H9 (cell line): Measurements from ENCODE around the gene IQCN. TPM values are rescaled to one million over a fixed set of nuclear protein-coding genes. Genes with fewer than 3 reads are reported as not detected.
A peak's percentile ranks its signal among the peaks of the same experiment; 100 is the strongest.

ENCODE experiments used
- DNase-seq: peaks from one replicate; pipeline ENCODE4 v3.0.0-alpha.2; 2017
- H2AFZ ChIP-seq: one replicate; pipeline ENCODE4 v1.6.1; 2013; ENCODE audit warnings: mild to moderate bottlenecking, low read length, control low read depth, moderate library complexity
- H2AK5ac ChIP-seq: 2 replicates; pipeline ENCODE4 v1.6.1; 2013; ENCODE audit warnings: low read length, control low read depth, mixed read lengths; ENCODE audit not compliant: insufficient read length
- H2BK120ac ChIP-seq: one replicate; pipeline ENCODE4 v1.6.1; 2013; ENCODE audit warnings: low read depth, mild to moderate bottlenecking, low read length, control low read depth, inconsistent platforms; ENCODE audit not compliant: poor library complexity, severe bottlenecking
- H2BK12ac ChIP-seq: 2 replicates; pipeline ENCODE4 v1.6.1; 2013; ENCODE audit warnings: low read length, control low read depth, mixed read lengths, low read depth; ENCODE audit not compliant: insufficient read length
- H2BK15ac ChIP-seq: 2 replicates; pipeline ENCODE4 v1.6.1; 2013; ENCODE audit warnings: low read depth, low read length, control low read depth
- H2BK20ac ChIP-seq: one replicate; pipeline ENCODE4 v1.6.1; 2013; ENCODE audit warnings: low read depth, mild to moderate bottlenecking, low read length, control low read depth, inconsistent platforms; ENCODE audit not compliant: poor library complexity, severe bottlenecking
- H2BK5ac ChIP-seq: 2 replicates; pipeline ENCODE4 v1.6.1; 2013; ENCODE audit warnings: low read length, control low read depth, mixed read lengths; ENCODE audit not compliant: insufficient read length
- H3K14ac ChIP-seq: 2 replicates; pipeline ENCODE4 v1.6.1; 2013; ENCODE audit warnings: low read length, control low read depth; ENCODE audit not compliant: insufficient read depth
- H3K18ac ChIP-seq: 2 replicates; pipeline ENCODE4 v1.6.1; 2013; ENCODE audit warnings: low read depth, mild to moderate bottlenecking, mixed read lengths, low read length, control low read depth; ENCODE audit not compliant: insufficient read length
- H3K23ac ChIP-seq: 2 replicates; pipeline ENCODE4 v1.6.1; 2013; ENCODE audit warnings: low read length, control low read depth, mixed read lengths, low read depth; ENCODE audit not compliant: insufficient read length
- H3K23me2 ChIP-seq: 2 replicates; pipeline ENCODE4 v1.6.1; 2013; ENCODE audit warnings: low read depth, mild to moderate bottlenecking, mixed read lengths, low read length, control low read depth; ENCODE audit not compliant: insufficient read length, poor library complexity, severe bottlenecking
- H3K27ac ChIP-seq: 2 replicates; pipeline ENCODE4 v1.5.1; 2013; ENCODE audit warnings: low read length, control low read depth, mixed read lengths, low read depth; ENCODE audit not compliant: insufficient read length
- H3K27me3 ChIP-seq: 2 replicates; pipeline ENCODE4 v1.6.1; 2013; ENCODE audit warnings: low read length, control low read depth, inconsistent platforms; ENCODE audit not compliant: insufficient read depth
- H3K4ac ChIP-seq: 2 replicates; pipeline ENCODE4 v1.6.1; 2013; ENCODE audit warnings: low read depth, mild to moderate bottlenecking, control low read depth, inconsistent platforms, low read length, moderate library complexity
- H3K4me1 ChIP-seq: 2 replicates; pipeline ENCODE4 v1.6.1; 2013; ENCODE audit warnings: low read length, control low read depth, inconsistent platforms; ENCODE audit not compliant: insufficient read depth
- H3K4me2 ChIP-seq: 2 replicates; pipeline ENCODE4 v1.6.1; 2013; ENCODE audit warnings: low read length, control low read depth, mixed read lengths; ENCODE audit not compliant: insufficient read length, insufficient read depth
- H3K56ac ChIP-seq: 2 replicates; pipeline ENCODE4 v1.6.1; 2013; ENCODE audit warnings: low read depth, mild to moderate bottlenecking, mixed read lengths, low read length, control low read depth; ENCODE audit not compliant: insufficient read length
- H3K79me1 ChIP-seq: 2 replicates; pipeline ENCODE4 v1.6.1; 2013; ENCODE audit warnings: low read depth, mild to moderate bottlenecking, moderate library complexity, low read length, control low read depth, inconsistent platforms; ENCODE audit not compliant: insufficient read depth, poor library complexity, severe bottlenecking
- H3K79me2 ChIP-seq: 2 replicates; pipeline ENCODE4 v1.6.1; 2013; ENCODE audit warnings: low read length, control low read depth, inconsistent platforms; ENCODE audit not compliant: insufficient read depth
- H3K9ac ChIP-seq: 2 replicates; pipeline ENCODE4 v1.6.1; 2013; ENCODE audit warnings: low read length, control low read depth, mixed read lengths; ENCODE audit not compliant: insufficient read length; ENCODE audit errors: extremely low read depth
- H3K9me3 ChIP-seq: one replicate; pipeline ENCODE4 v1.6.1; 2013; ENCODE audit warnings: low read depth, low read length, inconsistent platforms; ENCODE audit not compliant: control insufficient read depth
- H3T11ph ChIP-seq: one replicate; pipeline ENCODE4 v1.6.1; 2013; ENCODE audit warnings: mild to moderate bottlenecking, low read length, control low read depth, inconsistent platforms
- H4K20me1 ChIP-seq: one replicate; pipeline ENCODE4 v1.6.1; 2013; ENCODE audit not compliant: control insufficient read depth, insufficient read length, insufficient read depth
- H4K5ac ChIP-seq: 2 replicates; pipeline ENCODE4 v1.6.1; 2013; ENCODE audit warnings: low read depth, mild to moderate bottlenecking, mixed read lengths, low read length, control low read depth; ENCODE audit not compliant: insufficient read length
- H4K8ac ChIP-seq: replicated peaks from 2 replicates; pipeline ENCODE4 v1.6.1; 2013; ENCODE audit warnings: low read length, control low read depth, mixed read lengths, low read depth; ENCODE audit not compliant: insufficient read length
- H4K91ac ChIP-seq: 2 replicates; pipeline ENCODE4 v1.6.1; 2013; ENCODE audit warnings: low read depth, mild to moderate bottlenecking, moderate library complexity, mixed read lengths, low read length, control low read depth; ENCODE audit not compliant: insufficient read length
- H3K27ac Mint-ChIP-seq, 3 experiments: 2 replicates in 2 of 3; 3 replicates in 1 of 3; pipeline ENCODE4 v1.8.0; 2020 to 2021; ENCODE audit warnings: mixed read lengths in 3 of 3, mild to moderate bottlenecking in 1 of 3, moderate library complexity in 1 of 3
- H3K27me3 Mint-ChIP-seq: 2 replicates; pipeline ENCODE4 v1.8.0; 2021; ENCODE audit warnings: low read depth, mild to moderate bottlenecking, moderate library complexity, mixed read lengths
- H3K36me3 Mint-ChIP-seq, 3 experiments: 2 replicates in 2 of 3; 3 replicates in 1 of 3; pipeline ENCODE4 v1.8.0; 2020 to 2021; ENCODE audit warnings: low read depth in 3 of 3, mixed read lengths in 3 of 3; ENCODE audit not compliant: insufficient read depth in 1 of 3
- H3K4me1 Mint-ChIP-seq, 2 experiments: 2 replicates each; pipeline ENCODE4 v1.8.0; 2020; ENCODE audit warnings: mixed read lengths in 2 of 2
- H3K4me3 Mint-ChIP-seq, 2 experiments: 2 replicates in 1 of 2; 3 replicates in 1 of 2; pipeline ENCODE4 v1.8.0; 2020 to 2021; ENCODE audit warnings: mild to moderate bottlenecking in 2 of 2, mixed read lengths in 2 of 2, moderate library complexity in 1 of 2
- H3K9me3 Mint-ChIP-seq, 2 experiments: 2 replicates in 1 of 2; 3 replicates in 1 of 2; pipeline ENCODE4 v1.8.0; 2020; ENCODE audit warnings: mild to moderate bottlenecking in 2 of 2, mixed read lengths in 2 of 2, moderate library complexity in 1 of 2
- WGBS: extraction: QIAGEN DNeasy Blood & Tissue Kit; methylation state at CpG from one replicate; pipeline ENCODE4 v1.1.7; 2013; ENCODE audit warnings: missing lambda C conversion rate, low lambda C conversion rate, mixed read lengths; ENCODE audit not compliant: insufficient read length; ENCODE audit errors: extremely low coverage; 5-methylcytosine and 5-hydroxymethylcytosine counted together
- long read RNA-seq: library from polyadenylated mRNA; unstranded; transcript quantifications from one replicate; pipeline ENCODE4 v2.0.0, GENCODE V29; 2020
- total RNA-seq: library from RNA; stranded (reverse); gene quantifications from 2 replicates; pipeline ENCODE4 v1.2.1, GENCODE V29; 2021
- TF ChIP-seq, protein P1 (sequence below): fragments of 200-600 bp; sonication (generic); conservative IDR thresholded peaks from 3 replicates; pipeline ENCODE4 v1.8.0; 2021; ENCODE audit warnings: antibody characterized with exemption, mild to moderate bottlenecking

IQCN gene, protein sequence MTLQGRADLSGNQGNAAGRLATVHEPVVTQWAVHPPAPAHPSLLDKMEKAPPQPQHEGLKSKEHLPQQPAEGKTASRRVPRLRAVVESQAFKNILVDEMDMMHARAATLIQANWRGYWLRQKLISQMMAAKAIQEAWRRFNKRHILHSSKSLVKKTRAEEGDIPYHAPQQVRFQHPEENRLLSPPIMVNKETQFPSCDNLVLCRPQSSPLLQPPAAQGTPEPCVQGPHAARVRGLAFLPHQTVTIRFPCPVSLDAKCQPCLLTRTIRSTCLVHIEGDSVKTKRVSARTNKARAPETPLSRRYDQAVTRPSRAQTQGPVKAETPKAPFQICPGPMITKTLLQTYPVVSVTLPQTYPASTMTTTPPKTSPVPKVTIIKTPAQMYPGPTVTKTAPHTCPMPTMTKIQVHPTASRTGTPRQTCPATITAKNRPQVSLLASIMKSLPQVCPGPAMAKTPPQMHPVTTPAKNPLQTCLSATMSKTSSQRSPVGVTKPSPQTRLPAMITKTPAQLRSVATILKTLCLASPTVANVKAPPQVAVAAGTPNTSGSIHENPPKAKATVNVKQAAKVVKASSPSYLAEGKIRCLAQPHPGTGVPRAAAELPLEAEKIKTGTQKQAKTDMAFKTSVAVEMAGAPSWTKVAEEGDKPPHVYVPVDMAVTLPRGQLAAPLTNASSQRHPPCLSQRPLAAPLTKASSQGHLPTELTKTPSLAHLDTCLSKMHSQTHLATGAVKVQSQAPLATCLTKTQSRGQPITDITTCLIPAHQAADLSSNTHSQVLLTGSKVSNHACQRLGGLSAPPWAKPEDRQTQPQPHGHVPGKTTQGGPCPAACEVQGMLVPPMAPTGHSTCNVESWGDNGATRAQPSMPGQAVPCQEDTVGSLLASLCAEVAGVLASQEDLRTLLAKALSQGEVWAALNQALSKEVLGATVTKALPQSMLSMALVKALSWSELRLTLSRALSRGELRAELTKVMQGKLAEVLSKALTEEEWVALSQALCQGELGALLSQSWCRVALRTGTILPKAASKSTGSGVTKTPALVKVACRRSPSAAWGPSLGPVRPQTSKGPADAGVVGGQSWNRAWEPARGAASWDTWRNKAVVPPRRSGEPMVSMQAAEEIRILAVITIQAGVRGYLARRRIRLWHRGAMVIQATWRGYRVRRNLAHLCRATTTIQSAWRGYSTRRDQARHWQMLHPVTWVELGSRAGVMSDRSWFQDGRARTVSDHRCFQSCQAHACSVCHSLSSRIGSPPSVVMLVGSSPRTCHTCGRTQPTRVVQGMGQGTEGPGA (N-terminal part only)
- total RNA-seq: 0.39 and 0.48 TPM in 2 replicates
- long read RNA-seq, partial matches to known transcripts: 0 of 1 reads
- long read RNA-seq, other reads (novel, unspliced or antisense): 1 of 1 reads

GRCh38 chr19:18274219-18274780 is at the start of gene IQCN:
Gene IQCN, minus strand, starts transcription at chr19:18274452. Its CDS starts 4,974 bp downstream, at chr19:18269478.
- Histone ChIP-seq H3K18ac (no peak within 1 kb of the TSS), H2BK20ac (no peak within 1 kb of the TSS), H3K23ac (no peak within 1 kb of the TSS), H3K4me1 (no peaks in the 10 kb centered on the region), H3T11ph (no peak within 1 kb of the TSS), H3K79me1 (peaks cover 3% of the 10 kb centered on the region), H2BK5ac (no peak within 1 kb of the TSS), H4K5ac (no peak within 1 kb of the TSS), H4K20me1 (no peaks in the 10 kb centered on the region), H2AK5ac (no peak within 1 kb of the TSS), H3K79me2 (peaks cover 9% of the 10 kb centered on the region; the same call in 1 of the 2 replicates), H3K23me2 (peaks cover 3% of the 10 kb centered on the region), H2BK120ac (no peak within 1 kb of the TSS), H2BK15ac (no peak within 1 kb of the TSS), H2BK12ac (no peak within 1 kb of the TSS), H3K27ac (no peak within 1 kb of the TSS), H4K8ac (no peak within 1 kb of the TSS), H2AFZ (no peak within 1 kb of the TSS), H3K4me2 (no peak within 1 kb of the TSS), H3K9ac (no peak within 1 kb of the TSS), H3K14ac (no peak within 1 kb of the TSS), H3K4ac (no peak within 1 kb of the TSS), H4K91ac (no peak within 1 kb of the TSS), H3K56ac (no peak within 1 kb of the TSS), H3K9me3 (no peaks in the 10 kb centered on the region), H3K27me3 (no peaks in the 10 kb centered on the region)
- WGBS: no CpG with 5 or more reads among the region's 9 CpGs
- Mint-ChIP-seq H3K27me3 (peaks cover 4% of the 10 kb centered on the region), H3K27ac (peak within 1 kb of the TSS in 2 of 3 experiments; percentile 49 to 60; a peak in 1 of 7 replicates), H3K36me3 (peaks cover under 1 to 24% (median 22%) of the 10 kb centered on the region in 3 experiments), H3K9me3 (peaks cover 0 to 3% of the 10 kb centered on the region in 2 experiments; a peak in 1 of 5 replicates), H3K4me1 (peaks cover 17 to 24% of the 10 kb centered on the region in 2 experiments), H3K4me3 (no peak within 1 kb of the TSS; a peak in 1 of 5 replicates)
- DNase-seq: peak; percentile 75
- TF ChIP-seq, protein P1, sequence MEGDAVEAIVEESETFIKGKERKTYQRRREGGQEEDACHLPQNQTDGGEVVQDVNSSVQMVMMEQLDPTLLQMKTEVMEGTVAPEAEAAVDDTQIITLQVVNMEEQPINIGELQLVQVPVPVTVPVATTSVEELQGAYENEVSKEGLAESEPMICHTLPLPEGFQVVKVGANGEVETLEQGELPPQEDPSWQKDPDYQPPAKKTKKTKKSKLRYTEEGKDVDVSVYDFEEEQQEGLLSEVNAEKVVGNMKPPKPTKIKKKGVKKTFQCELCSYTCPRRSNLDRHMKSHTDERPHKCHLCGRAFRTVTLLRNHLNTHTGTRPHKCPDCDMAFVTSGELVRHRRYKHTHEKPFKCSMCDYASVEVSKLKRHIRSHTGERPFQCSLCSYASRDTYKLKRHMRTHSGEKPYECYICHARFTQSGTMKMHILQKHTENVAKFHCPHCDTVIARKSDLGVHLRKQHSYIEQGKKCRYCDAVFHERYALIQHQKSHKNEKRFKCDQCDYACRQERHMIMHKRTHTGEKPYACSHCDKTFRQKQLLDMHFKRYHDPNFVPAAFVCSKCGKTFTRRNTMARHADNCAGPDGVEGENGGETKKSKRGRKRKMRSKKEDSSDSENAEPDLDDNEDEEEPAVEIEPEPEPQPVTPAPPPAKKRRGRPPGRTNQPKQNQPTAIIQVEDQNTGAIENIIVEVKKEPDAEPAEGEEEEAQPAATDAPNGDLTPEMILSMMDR: no peak
